ENCODE data around the gene PHYHIPL.

DNA sequence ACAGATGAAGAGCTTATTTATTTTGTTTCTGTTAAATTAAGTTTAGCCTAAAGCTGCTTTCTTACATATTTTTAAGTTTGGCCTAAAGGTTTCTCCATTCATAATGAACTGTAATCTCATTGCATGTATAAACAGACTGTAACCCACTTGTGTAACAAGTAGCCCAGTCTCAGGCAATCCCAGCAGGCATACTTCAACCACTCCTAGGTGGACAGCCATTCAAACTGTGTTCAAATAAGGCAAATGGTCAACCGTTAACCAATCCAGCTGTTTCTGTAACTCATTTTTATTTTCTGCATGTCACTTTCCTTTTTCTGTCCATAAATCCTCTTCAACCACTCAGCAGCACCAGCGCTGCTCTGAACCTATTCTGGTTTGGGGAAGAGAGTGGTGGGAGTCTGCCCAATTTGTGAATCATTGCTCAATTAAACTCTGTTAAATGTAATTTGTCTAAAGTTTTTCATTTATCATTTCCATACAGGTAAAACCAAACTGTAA, 35.9 kb downstream of the PHYHIPL start:
- TF ChIP-seq POLR2A (IDR thresholded peaks at IDR 0.05; ENCODE audit: low read depth, low read length) (no peak), TAF1 (IDR thresholded peaks at IDR 0.05; ENCODE audit: low read depth, low read length) (no peak), POLR2AphosphoS5 (IDR thresholded peaks at IDR 0.05; ENCODE audit: low read depth, low read length) (no peak), SPI1 (IDR thresholded peaks at IDR 0.05; ENCODE audit: low read depth, low read length) (no peak), PAX5 (IDR thresholded peaks at IDR 0.05; ENCODE audit: insufficient read depth, low read length, severe bottlenecking) (no peak)
